NT2/D1 (cell line): ENCODE measurements around the gene ZSWIM6.

Source experiments
- YY1 ChIP-seq: IDR thresholded peaks from 2 replicates; pipeline ENCODE4 v1.6.1; 2011; ENCODE audit not compliant: insufficient read length, insufficient read depth
- ZNF274 ChIP-seq: IDR thresholded peaks from 2 replicates; pipeline ENCODE4 v1.6.1; 2011; ENCODE audit warnings: mild to moderate bottlenecking, low read depth, low read length

DNA sequence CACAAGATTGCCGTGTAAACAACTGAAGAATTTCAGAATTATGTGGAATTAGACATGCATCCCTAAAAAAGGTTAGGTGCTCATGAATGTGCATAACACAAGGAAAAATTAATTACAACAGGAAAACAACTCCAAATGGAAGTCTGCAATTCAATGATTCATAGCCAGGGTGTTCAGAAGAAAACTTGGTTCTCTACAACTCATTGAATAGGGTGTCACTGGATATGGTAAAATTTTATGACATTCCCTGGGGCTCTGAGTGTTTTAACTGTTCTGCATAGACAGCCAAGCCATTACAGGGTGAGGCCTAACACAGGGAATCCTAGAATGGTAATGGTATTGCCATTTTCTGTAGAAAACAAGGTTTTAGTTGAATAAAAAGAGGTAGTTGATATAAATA, 24.4 kb upstream of the ZSWIM6 start:
- TF ChIP-seq ZNF274 (no peak), YY1 (no peak)
